Endothelial cell of umbilical vein (primary cell): ENCODE results near the gene TCP10L. TPM values are rescaled to one million over a fixed set of nuclear protein-coding genes. Genes with fewer than 3 reads are reported as not detected.

Experiments
- BruUV-seq: library from RNA; stranded (reverse); fragments of 400-500 nt; replicated peaks from 2 replicates; lab custom pipeline; 2021; lab: Mats Ljungman, UMichigan
- CTCF ChIA-PET: fragments of 300-600, 350-600 bp; sonication (Branson Sonifier 250); formaldehyde crosslinking; loops from one replicate; lab custom pipeline; 2021; ENCODE audit warnings: antibody characterized with exemption, inconsistent platforms; lab: Charles Lee
- POLR2A ChIA-PET: fragments of 300-600, 350-600 bp; sonication (Branson Sonifier 250); formaldehyde crosslinking; loops from one replicate; lab custom pipeline; 2021; ENCODE audit warnings: antibody characterized with exemption, inconsistent platforms; lab: Charles Lee
- DNase-seq: peaks from one replicate; pipeline ENCODE4 v3.0.0-alpha.2; 2011; ENCODE audit warnings: low read depth, low spot score
- FAIRE-seq: peaks from 2 replicates; lab custom pipeline; 2011; peaks lifted over from hg19 to GRCh38; lab: Jason Lieb, UNC
- H2AFZ ChIP-seq: 2 replicates; pipeline ENCODE4 v1.6.0; 2012; ENCODE audit warnings: low read depth, low read length, control low read depth, inconsistent platforms
- H3K27ac ChIP-seq: 2 replicates; pipeline ENCODE4 v1.5.1; 2011; ENCODE audit warnings: low read depth, mild to moderate bottlenecking, control low read depth, low read length, moderate library complexity; ENCODE audit not compliant: insufficient read depth
- H3K27me3 ChIP-seq, 2 experiments: 2 replicates each; pipeline versions ENCODE4 v1.6.0 to v1.6.1; 2011; ENCODE audit warnings: low read length in 2 of 2, mixed read lengths in 1 of 2; ENCODE audit not compliant: control insufficient read depth in 2 of 2, insufficient read depth in 2 of 2
- H3K36me3 ChIP-seq, 2 experiments: 2 replicates in 1 of 2; 3 replicates in 1 of 2; pipeline ENCODE4 v1.5.1; 2011; ENCODE audit warnings: low read length in 2 of 2, mild to moderate bottlenecking in 1 of 2, moderate library complexity in 1 of 2; ENCODE audit not compliant: control insufficient read depth in 2 of 2, insufficient read depth in 2 of 2; ENCODE audit errors: extremely low read depth in 1 of 2
- H3K4me1 ChIP-seq: 3 replicates; pipeline ENCODE4 v1.5.1; 2011; ENCODE audit warnings: mild to moderate bottlenecking, low read length; ENCODE audit not compliant: control insufficient read depth, insufficient read depth; ENCODE audit errors: extremely low read depth
- H3K4me2 ChIP-seq: 2 replicates; pipeline ENCODE4 v1.6.1; 2011; ENCODE audit warnings: low read length, control low read depth, mixed read lengths; ENCODE audit not compliant: insufficient read depth
- H3K4me3 ChIP-seq, 3 experiments: fragments of 200-600 bp in 1 of 3; sonication (generic), shearing (Covaris generic) in 1 of 3; replicated peaks in 1 of 3; 2 replicates each; pipeline ENCODE4 v1.5.1; 2011 to 2016; ENCODE audit warnings: control low read depth in 3 of 3, low read length in 3 of 3, mild to moderate bottlenecking in 2 of 3, inconsistent platforms in 1 of 3, low read depth in 1 of 3, moderate library complexity in 1 of 3; ENCODE audit not compliant: insufficient read depth in 1 of 3
- H3K79me2 ChIP-seq: 2 replicates; pipeline ENCODE4 v1.6.0; 2012; ENCODE audit warnings: low read length, inconsistent platforms; ENCODE audit not compliant: control insufficient read depth, insufficient read depth
- H3K9ac ChIP-seq: replicated peaks from 2 replicates; pipeline ENCODE3; 2011; ENCODE audit warnings: low read length, control low read depth; ENCODE audit not compliant: insufficient read depth; ENCODE audit errors: extremely low read depth
- H3K9me1 ChIP-seq: replicated peaks from 3 replicates; pipeline ENCODE4 v1.6.0; 2011; ENCODE audit warnings: mild to moderate bottlenecking, low read length; ENCODE audit not compliant: control insufficient read depth, insufficient read depth; ENCODE audit errors: extremely low read depth
- H3K9me3 ChIP-seq: replicated peaks from 2 replicates; pipeline ENCODE4 v1.5.1; 2012; ENCODE audit warnings: low read length, inconsistent platforms; ENCODE audit not compliant: control insufficient read depth, insufficient read depth
- H4K20me1 ChIP-seq: replicated peaks from 2 replicates; pipeline ENCODE3; 2011; ENCODE audit warnings: mild to moderate bottlenecking, low read length; ENCODE audit not compliant: control insufficient read depth, insufficient read depth; ENCODE audit errors: extremely low read depth
- CTCF ChIP-seq, 2 donors: IDR thresholded peaks; 1 replicate in 1 of 2; 2 replicates in 1 of 2; pipeline ENCODE4 v1.5.1; 2011; ENCODE audit warnings: low read length in 2 of 2, mild to moderate bottlenecking in 2 of 2, moderate library complexity in 2 of 2, control low read depth in 1 of 2, inconsistent platforms in 1 of 2, low read depth in 1 of 2; ENCODE audit not compliant: insufficient read depth in 1 of 2; ENCODE audit errors: extremely low read depth in 1 of 2
- EZH2 ChIP-seq: IDR thresholded peaks from 2 replicates; pipeline ENCODE4 v1.6.1; 2012; ENCODE audit warnings: borderline replicate concordance, low read depth, mild to moderate bottlenecking, moderate library complexity, low read length, inconsistent platforms; ENCODE audit not compliant: severe bottlenecking
- FOS ChIP-seq: IDR thresholded peaks from 2 replicates; pipeline ENCODE4 v1.6.1; 2011; ENCODE audit warnings: mild to moderate bottlenecking, low read length, moderate library complexity, borderline replicate concordance; ENCODE audit not compliant: insufficient read depth
- GATA2 ChIP-seq: IDR thresholded peaks from 2 replicates; pipeline ENCODE4 v1.7.0; 2011; ENCODE audit warnings: low read depth, mild to moderate bottlenecking, moderate library complexity, mixed read lengths, low read length; ENCODE audit not compliant: insufficient read length, insufficient read depth
- JUN ChIP-seq: IDR thresholded peaks from 2 replicates; pipeline ENCODE4 v1.6.1; 2011; ENCODE audit warnings: borderline replicate concordance, low read depth; ENCODE audit not compliant: insufficient read length, insufficient read depth
- MAX ChIP-seq: IDR thresholded peaks from 2 replicates; pipeline ENCODE4 v1.6.1; 2011; ENCODE audit not compliant: insufficient read depth, insufficient read length
- MYC ChIP-seq: IDR thresholded peaks from one replicate; pipeline ENCODE4 v1.6.1; 2011; ENCODE audit warnings: mild to moderate bottlenecking, low read depth, low read length
- POLR2A ChIP-seq: IDR thresholded peaks from 2 replicates; pipeline ENCODE4 v1.6.1; 2012; ENCODE audit warnings: low read depth, mild to moderate bottlenecking, control low read depth, low read length
- POLR2AphosphoS5 ChIP-seq: IDR thresholded peaks from 2 replicates; pipeline ENCODE4 v1.6.1; 2012; ENCODE audit warnings: low read depth, mild to moderate bottlenecking, control low read depth, low read length, moderate library complexity; ENCODE audit not compliant: insufficient read depth
- dilution Hi-C: fragments of 300-500 bp; cut with MboI; formaldehyde crosslinking; loops from one replicate; pipeline ENCODE4 v1.15.0; 2019; ENCODE audit warnings: low sequenced_read_pairs; ENCODE audit not compliant: extremely low pct_ligation_motif_present
- intact Hi-C: fragments of 100-400 bp; cut with micrococcal nuclease; formaldehyde crosslinking; loops from one replicate; pipeline ENCODE4 v1.10.0; 2022
- polyA plus RNA-seq, 4 experiments: library from polyadenylated mRNA; depleted of rRNA in 3 of 4; stranded (reverse) in 3 of 4; unstranded in 1 of 4; fragments of >200 nt; gene quantifications; 2 replicates each; pipeline versions ENCODE4 v1.2.1 to v1.2.3, GENCODE V29; 2011 to 2012; ENCODE audit warnings: missing spikeins in 1 of 4
- total RNA-seq: library from RNA; stranded (reverse); gene quantifications from 2 replicates; pipeline ENCODE4 v1.2.3, GENCODE V29; 2021

TCP10L gene
- total and polyA plus RNA-seq, 2 donors (not counting 3 experiments of a cell fraction or from before 2014, with no cell fraction given) = 0.07 TPM; not detected in 1

GRCh38 chr21:32560896-32561295, 24.4 kb downstream of the TCP10L start:
- Histone ChIP-seq H4K20me1 (no peaks in the 10 kb centered on the region), H3K36me3 (no peaks in the 10 kb centered on the region), H3K9ac (no peak overlapping the region), H3K79me2 (no peaks in the 10 kb centered on the region), H3K4me1 (peaks cover 6% of the 10 kb centered on the region), H2AFZ (no peak overlapping the region), H3K4me3 (no peak overlapping the region), H3K9me3 (peaks cover 2% of the 10 kb centered on the region), H3K27ac (no peak overlapping the region), H3K27me3 (no peaks in the 10 kb centered on the region), H3K9me1 (no peaks in the 10 kb centered on the region), H3K4me2 (no peak overlapping the region)
- no peak for TF ChIP-seq GATA2
- TF ChIP-seq MAX = no peak
- no peak for TF ChIP-seq JUN
- TF ChIP-seq FOS = no peak
- TF ChIP-seq MYC = no peak
- TF ChIP-seq POLR2A = no peak
- no peak for TF ChIP-seq EZH2
- TF ChIP-seq POLR2AphosphoS5 = no peak
- no peak for TF ChIP-seq CTCF (IDR thresholded peaks at IDR 0.05; ENCODE audit: extremely low read depth in 1 of 2, insufficient read depth in 1 of 2, low read depth in 1 of 2, low read length in 2 of 2)
- FAIRE-seq = no peak
- no peak for DNase-seq
- no TSS peak for BruUV-seq
- ChIA-PET POLR2A (interaction anchor here (1.5 kb wide), 1 partner anchor 37 kb away, joined by 3 read pairs; no protein-coding TSS in a partner anchor), CTCF (interaction anchor here (1.0 to 3.9 kb wide), 7 partner anchors 8 to 157 kb away, joined by 3 to 62 read pairs (median 11); no protein-coding TSS in a partner anchor)
- intact Hi-C loops = no loop called here
- dilution Hi-C loops = no loop called here
